H9 (cell line): ENCODE measurements around the gene HSPH1. TPM values are rescaled to one million over a fixed set of nuclear protein-coding genes. Genes with fewer than 3 reads are reported as not detected.

Experiments
- DNase-seq: peaks from one replicate; pipeline ENCODE4 v3.0.0-alpha.2; 2017
- H2AFZ ChIP-seq: one replicate; pipeline ENCODE4 v1.6.1; 2013; ENCODE audit warnings: mild to moderate bottlenecking, low read length, control low read depth, moderate library complexity
- H2AK5ac ChIP-seq: 2 replicates; pipeline ENCODE4 v1.6.1; 2013; ENCODE audit warnings: low read length, control low read depth, mixed read lengths; ENCODE audit not compliant: insufficient read length
- H2BK120ac ChIP-seq: one replicate; pipeline ENCODE4 v1.6.1; 2013; ENCODE audit warnings: low read depth, mild to moderate bottlenecking, low read length, control low read depth, inconsistent platforms; ENCODE audit not compliant: poor library complexity, severe bottlenecking
- H2BK12ac ChIP-seq: 2 replicates; pipeline ENCODE4 v1.6.1; 2013; ENCODE audit warnings: low read length, control low read depth, mixed read lengths, low read depth; ENCODE audit not compliant: insufficient read length
- H2BK15ac ChIP-seq: 2 replicates; pipeline ENCODE4 v1.6.1; 2013; ENCODE audit warnings: low read depth, low read length, control low read depth
- H2BK20ac ChIP-seq: one replicate; pipeline ENCODE4 v1.6.1; 2013; ENCODE audit warnings: low read depth, mild to moderate bottlenecking, low read length, control low read depth, inconsistent platforms; ENCODE audit not compliant: poor library complexity, severe bottlenecking
- H2BK5ac ChIP-seq: 2 replicates; pipeline ENCODE4 v1.6.1; 2013; ENCODE audit warnings: low read length, control low read depth, mixed read lengths; ENCODE audit not compliant: insufficient read length
- H3K14ac ChIP-seq: 2 replicates; pipeline ENCODE4 v1.6.1; 2013; ENCODE audit warnings: low read length, control low read depth; ENCODE audit not compliant: insufficient read depth
- H3K18ac ChIP-seq: 2 replicates; pipeline ENCODE4 v1.6.1; 2013; ENCODE audit warnings: low read depth, mild to moderate bottlenecking, mixed read lengths, low read length, control low read depth; ENCODE audit not compliant: insufficient read length
- H3K23ac ChIP-seq: 2 replicates; pipeline ENCODE4 v1.6.1; 2013; ENCODE audit warnings: low read length, control low read depth, mixed read lengths, low read depth; ENCODE audit not compliant: insufficient read length
- H3K23me2 ChIP-seq: 2 replicates; pipeline ENCODE4 v1.6.1; 2013; ENCODE audit warnings: low read depth, mild to moderate bottlenecking, mixed read lengths, low read length, control low read depth; ENCODE audit not compliant: insufficient read length, poor library complexity, severe bottlenecking
- H3K27ac ChIP-seq: 2 replicates; pipeline ENCODE4 v1.5.1; 2013; ENCODE audit warnings: low read length, control low read depth, mixed read lengths, low read depth; ENCODE audit not compliant: insufficient read length
- H3K27me3 ChIP-seq: 2 replicates; pipeline ENCODE4 v1.6.1; 2013; ENCODE audit warnings: low read length, control low read depth, inconsistent platforms; ENCODE audit not compliant: insufficient read depth
- H3K4ac ChIP-seq: 2 replicates; pipeline ENCODE4 v1.6.1; 2013; ENCODE audit warnings: low read depth, mild to moderate bottlenecking, control low read depth, inconsistent platforms, low read length, moderate library complexity
- H3K4me1 ChIP-seq: 2 replicates; pipeline ENCODE4 v1.6.1; 2013; ENCODE audit warnings: low read length, control low read depth, inconsistent platforms; ENCODE audit not compliant: insufficient read depth
- H3K4me2 ChIP-seq: 2 replicates; pipeline ENCODE4 v1.6.1; 2013; ENCODE audit warnings: low read length, control low read depth, mixed read lengths; ENCODE audit not compliant: insufficient read length, insufficient read depth
- H3K56ac ChIP-seq: 2 replicates; pipeline ENCODE4 v1.6.1; 2013; ENCODE audit warnings: low read depth, mild to moderate bottlenecking, mixed read lengths, low read length, control low read depth; ENCODE audit not compliant: insufficient read length
- H3K79me1 ChIP-seq: 2 replicates; pipeline ENCODE4 v1.6.1; 2013; ENCODE audit warnings: low read depth, mild to moderate bottlenecking, moderate library complexity, low read length, control low read depth, inconsistent platforms; ENCODE audit not compliant: insufficient read depth, poor library complexity, severe bottlenecking
- H3K79me2 ChIP-seq: 2 replicates; pipeline ENCODE4 v1.6.1; 2013; ENCODE audit warnings: low read length, control low read depth, inconsistent platforms; ENCODE audit not compliant: insufficient read depth
- H3K9ac ChIP-seq: 2 replicates; pipeline ENCODE4 v1.6.1; 2013; ENCODE audit warnings: low read length, control low read depth, mixed read lengths; ENCODE audit not compliant: insufficient read length; ENCODE audit errors: extremely low read depth
- H3K9me3 ChIP-seq: one replicate; pipeline ENCODE4 v1.6.1; 2013; ENCODE audit warnings: low read depth, low read length, inconsistent platforms; ENCODE audit not compliant: control insufficient read depth
- H3T11ph ChIP-seq: one replicate; pipeline ENCODE4 v1.6.1; 2013; ENCODE audit warnings: mild to moderate bottlenecking, low read length, control low read depth, inconsistent platforms
- H4K20me1 ChIP-seq: one replicate; pipeline ENCODE4 v1.6.1; 2013; ENCODE audit not compliant: control insufficient read depth, insufficient read length, insufficient read depth
- H4K5ac ChIP-seq: 2 replicates; pipeline ENCODE4 v1.6.1; 2013; ENCODE audit warnings: low read depth, mild to moderate bottlenecking, mixed read lengths, low read length, control low read depth; ENCODE audit not compliant: insufficient read length
- H4K8ac ChIP-seq: replicated peaks from 2 replicates; pipeline ENCODE4 v1.6.1; 2013; ENCODE audit warnings: low read length, control low read depth, mixed read lengths, low read depth; ENCODE audit not compliant: insufficient read length
- H4K91ac ChIP-seq: 2 replicates; pipeline ENCODE4 v1.6.1; 2013; ENCODE audit warnings: low read depth, mild to moderate bottlenecking, moderate library complexity, mixed read lengths, low read length, control low read depth; ENCODE audit not compliant: insufficient read length
- H3K27ac Mint-ChIP-seq, 3 experiments: 2 replicates in 2 of 3; 3 replicates in 1 of 3; pipeline ENCODE4 v1.8.0; 2020 to 2021; ENCODE audit warnings: mixed read lengths in 3 of 3, mild to moderate bottlenecking in 1 of 3, moderate library complexity in 1 of 3
- H3K27me3 Mint-ChIP-seq: 2 replicates; pipeline ENCODE4 v1.8.0; 2021; ENCODE audit warnings: low read depth, mild to moderate bottlenecking, moderate library complexity, mixed read lengths
- H3K36me3 Mint-ChIP-seq, 3 experiments: 2 replicates in 2 of 3; 3 replicates in 1 of 3; pipeline ENCODE4 v1.8.0; 2020 to 2021; ENCODE audit warnings: low read depth in 3 of 3, mixed read lengths in 3 of 3; ENCODE audit not compliant: insufficient read depth in 1 of 3
- H3K4me1 Mint-ChIP-seq, 2 experiments: 2 replicates each; pipeline ENCODE4 v1.8.0; 2020; ENCODE audit warnings: mixed read lengths in 2 of 2
- H3K4me3 Mint-ChIP-seq, 2 experiments: 2 replicates in 1 of 2; 3 replicates in 1 of 2; pipeline ENCODE4 v1.8.0; 2020 to 2021; ENCODE audit warnings: mild to moderate bottlenecking in 2 of 2, mixed read lengths in 2 of 2, moderate library complexity in 1 of 2
- H3K9me3 Mint-ChIP-seq, 2 experiments: 2 replicates in 1 of 2; 3 replicates in 1 of 2; pipeline ENCODE4 v1.8.0; 2020; ENCODE audit warnings: mild to moderate bottlenecking in 2 of 2, mixed read lengths in 2 of 2, moderate library complexity in 1 of 2
- WGBS: extraction: QIAGEN DNeasy Blood & Tissue Kit; methylation state at CpG from one replicate; pipeline ENCODE4 v1.1.7; 2013; ENCODE audit warnings: missing lambda C conversion rate, low lambda C conversion rate, mixed read lengths; ENCODE audit not compliant: insufficient read length; ENCODE audit errors: extremely low coverage; 5-methylcytosine and 5-hydroxymethylcytosine counted together
- total RNA-seq: library from RNA; stranded (reverse); gene quantifications from 2 replicates; pipeline ENCODE4 v1.2.1, GENCODE V29; 2021
- TF ChIP-seq, protein P1 (sequence below): fragments of 200-600 bp; sonication (generic); conservative IDR thresholded peaks from 3 replicates; pipeline ENCODE4 v1.8.0; 2021; ENCODE audit warnings: antibody characterized with exemption, mild to moderate bottlenecking

HSPH1 gene
- total RNA-seq, 1 experiment from 2014 or later: 141 TPM

DNA sequence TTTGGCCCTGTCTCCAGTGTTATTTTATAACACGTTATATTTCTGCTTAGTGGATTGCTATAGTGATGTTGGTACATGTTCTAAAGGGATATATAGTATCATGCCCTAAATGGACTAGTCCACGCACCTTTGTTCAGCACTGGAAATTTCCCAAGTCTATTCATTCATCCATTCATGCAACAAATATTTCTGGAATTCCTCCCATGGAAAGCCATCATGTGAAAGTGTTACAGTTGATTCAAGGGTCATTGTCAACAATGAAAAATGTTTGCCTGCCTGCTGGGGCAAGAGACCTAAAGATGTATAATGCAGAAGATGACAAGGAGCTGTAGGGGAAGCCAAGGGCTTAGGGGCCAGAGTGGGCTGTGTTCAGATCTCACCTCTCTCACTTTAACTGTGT, 10.8 kb upstream of the HSPH1 start:
- H3K79me2 ChIP-seq: no peaks in the 10 kb centered on the region
- H3K56ac ChIP-seq: no peak overlapping the region
- no peaks in the 10 kb centered on the region for H4K20me1 ChIP-seq
- no peak for DNase-seq
- peaks cover 2 to 4% of the 10 kb centered on the region in 2 experiments; a peak in 3 of 5 replicates for H3K9me3 Mint-ChIP-seq
- H2BK15ac ChIP-seq: no peak overlapping the region
- no peak overlapping the region for H4K91ac ChIP-seq
- no peak overlapping the region for H3K18ac ChIP-seq
- TF ChIP-seq, protein P1, sequence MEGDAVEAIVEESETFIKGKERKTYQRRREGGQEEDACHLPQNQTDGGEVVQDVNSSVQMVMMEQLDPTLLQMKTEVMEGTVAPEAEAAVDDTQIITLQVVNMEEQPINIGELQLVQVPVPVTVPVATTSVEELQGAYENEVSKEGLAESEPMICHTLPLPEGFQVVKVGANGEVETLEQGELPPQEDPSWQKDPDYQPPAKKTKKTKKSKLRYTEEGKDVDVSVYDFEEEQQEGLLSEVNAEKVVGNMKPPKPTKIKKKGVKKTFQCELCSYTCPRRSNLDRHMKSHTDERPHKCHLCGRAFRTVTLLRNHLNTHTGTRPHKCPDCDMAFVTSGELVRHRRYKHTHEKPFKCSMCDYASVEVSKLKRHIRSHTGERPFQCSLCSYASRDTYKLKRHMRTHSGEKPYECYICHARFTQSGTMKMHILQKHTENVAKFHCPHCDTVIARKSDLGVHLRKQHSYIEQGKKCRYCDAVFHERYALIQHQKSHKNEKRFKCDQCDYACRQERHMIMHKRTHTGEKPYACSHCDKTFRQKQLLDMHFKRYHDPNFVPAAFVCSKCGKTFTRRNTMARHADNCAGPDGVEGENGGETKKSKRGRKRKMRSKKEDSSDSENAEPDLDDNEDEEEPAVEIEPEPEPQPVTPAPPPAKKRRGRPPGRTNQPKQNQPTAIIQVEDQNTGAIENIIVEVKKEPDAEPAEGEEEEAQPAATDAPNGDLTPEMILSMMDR: no peak
- H3K4me1 Mint-ChIP-seq: peaks cover 9 to 21% of the 10 kb centered on the region in 2 experiments
- no peaks in the 10 kb centered on the region for H3K23me2 ChIP-seq
- no CpG with 5 or more reads among the region's 2 CpGs for WGBS
- H3K27me3 ChIP-seq: no peaks in the 10 kb centered on the region
- no peak overlapping the region for H3K23ac ChIP-seq
- H3K27ac Mint-ChIP-seq: no peak overlapping the region
- H3K79me1 ChIP-seq: no peaks in the 10 kb centered on the region
- H4K8ac ChIP-seq: no peak overlapping the region
- H3K27me3 Mint-ChIP-seq: no peaks in the 10 kb centered on the region
- H3K4me1 ChIP-seq: peaks cover 4% of the 10 kb centered on the region; the same call in 1 of the 2 replicates
- H2AK5ac ChIP-seq: no peak overlapping the region
- H3K9me3 ChIP-seq: no peaks in the 10 kb centered on the region
- H3K4ac ChIP-seq: no peak overlapping the region
- no peak overlapping the region for H3K14ac ChIP-seq
- H2BK12ac ChIP-seq: no peak overlapping the region
- no peak overlapping the region for H2BK5ac ChIP-seq
- H4K5ac ChIP-seq: no peak overlapping the region
- no peak overlapping the region for H2BK120ac ChIP-seq
- H2BK20ac ChIP-seq: no peak overlapping the region
- H3T11ph ChIP-seq: no peak overlapping the region
- no peak overlapping the region for H3K4me2 ChIP-seq
- H3K27ac ChIP-seq: no peak overlapping the region
- no peak overlapping the region for H2AFZ ChIP-seq
- no peak overlapping the region for H3K9ac ChIP-seq
- peaks cover 0 to 4% (median 0%) of the 10 kb centered on the region in 3 experiments; a peak in 2 of 7 replicates for H3K36me3 Mint-ChIP-seq
- no peak overlapping the region for H3K4me3 Mint-ChIP-seq
